ENCODE results near the gene COG5. TPM values are rescaled to one million over a fixed set of nuclear protein-coding genes. Genes with fewer than 3 reads are reported as not detected.

Gene COG5
- total RNA-seq = 21.6 and 35.2 TPM in 2 replicates

GRCh38 chr7:107563775-107564552, at the start of gene COG5, which contains the start of gene DUS4L:
Gene COG5, minus strand, starts transcription at chr7:107563920. Its CDS starts 24 bp downstream, at chr7:107563896.
Gene DUS4L, plus strand, starts transcription at chr7:107563971. Its CDS starts 3,100 bp downstream, at chr7:107567071.

GRCh38 chr7:107579885-107580715, 16.4 kb upstream of the COG5 start, which contains the start of gene BCAP29:
Gene BCAP29, plus strand, starts transcription at chr7:107580246. Its CDS starts 527 bp downstream, at chr7:107580773.

GRCh38 chr7:107469929-107470328, 93.8 kb downstream of the COG5 start, which contains the start of gene GPR22:
Gene GPR22, plus strand, starts transcription at chr7:107470057. Its CDS starts 4,004 bp downstream, at chr7:107474061.

GRCh38 chr7:107168233-107169119, 395.2 kb downstream of the COG5 start, which contains the start of gene HBP1:
Gene HBP1, plus strand, starts transcription at chr7:107169003. Its CDS starts 10,891 bp downstream, at chr7:107179894.

Other genes starting within 250 kb of the COG5 start
- gene GPR22, start 93.9 kb downstream of the COG5 start, total RNA-seq = not detected in 2 replicates
- 7.0 and 9.2 TPM in 2 replicates for gene DUS4L, start 51 bp upstream of the COG5 start, total RNA-seq
- gene BCAP29, start 16.3 kb upstream of the COG5 start, total RNA-seq = 36.7 and 69.9 TPM in 2 replicates
- gene SLC26A4, start 96.9 kb upstream of the COG5 start, total RNA-seq = 0.85 TPM in 1 of 2 replicates, not detected in the other
- 8.3 and 21.3 TPM in 2 replicates for gene CBLL1, start 180.2 kb upstream of the COG5 start, total RNA-seq
- not detected in 2 replicates for gene SLC26A3, start 239.3 kb upstream of the COG5 start, total RNA-seq

All from airway epithelial cell (primary cell).